HepG2 (cell line): ENCODE measurements around the gene USP1. TPM values are rescaled to one million over a fixed set of nuclear protein-coding genes. Genes with fewer than 3 reads are reported as not detected.

Source experiments
- DR1 ChIP-seq: sonication (generic); formaldehyde crosslinking; IDR thresholded peaks from 2 replicates; pipeline ENCODE4 v1.8.0; 2021; ENCODE audit warnings: mild to moderate bottlenecking, missing genetic modification reagents, inconsistent platforms
- FOXO1 ChIP-seq: sonication (generic); formaldehyde crosslinking; IDR thresholded peaks from 2 replicates; pipeline ENCODE4 v1.4.0; 2020; ENCODE audit warnings: missing genetic modification reagents
- HDAC6 ChIP-seq: fragments of 200-600 bp; sonication (generic); IDR thresholded peaks from 2 replicates; pipeline ENCODE4 v1.7.0; 2017; ENCODE audit warnings: mild to moderate bottlenecking, antibody characterized with exemption, low read length, low read depth
- HMG20A ChIP-seq: IDR thresholded peaks from 2 replicates; pipeline ENCODE4 v1.6.1; 2016; ENCODE audit warnings: borderline replicate concordance
- HOXA3 ChIP-seq: sonication (generic); formaldehyde crosslinking; IDR thresholded peaks from 2 replicates; pipeline ENCODE4 v1.5.0; 2020; ENCODE audit warnings: missing genetic modification reagents
- IRX3 ChIP-seq: sonication (generic); formaldehyde crosslinking; IDR thresholded peaks from 2 replicates; pipeline ENCODE4 v1.8.1; 2023; ENCODE audit warnings: mild to moderate bottlenecking, low read depth, missing genetic modification reagents, borderline replicate concordance
- ISL2 ChIP-seq: sonication (generic); formaldehyde crosslinking; IDR thresholded peaks from 2 replicates; pipeline ENCODE4 v1.5.0; 2020; ENCODE audit warnings: missing genetic modification reagents
- NCOA1 ChIP-seq: sonication (generic); formaldehyde crosslinking; IDR thresholded peaks from 2 replicates; pipeline ENCODE4 v1.9.0; 2021; ENCODE audit warnings: missing genetic modification reagents
- PHF20 ChIP-seq: sonication (generic); formaldehyde crosslinking; IDR thresholded peaks from 2 replicates; pipeline ENCODE4 v1.5.0; 2020; ENCODE audit warnings: mild to moderate bottlenecking, missing genetic modification reagents
- REST ChIP-seq, 2 experiments: IDR thresholded peaks; 2 replicates each; pipeline ENCODE4 v1.6.1; 2011 to 2012; ENCODE audit warnings: low read length in 2 of 2, borderline replicate concordance in 1 of 2, low read depth in 1 of 2, mild to moderate bottlenecking in 1 of 2, moderate library complexity in 1 of 2
- RNF2 ChIP-seq: fragments of 450-650 bp; conservative IDR thresholded peaks from 2 replicates; pipeline ENCODE4 v1.6.1; 2016; ENCODE audit warnings: low read depth
- ZBTB20 ChIP-seq: sonication (generic); formaldehyde crosslinking; IDR thresholded peaks from 2 replicates; pipeline ENCODE4 v1.8.1; 2023; ENCODE audit warnings: missing genetic modification reagents, low read depth, mild to moderate bottlenecking, borderline replicate concordance
- ZBTB38 ChIP-seq: sonication (generic); formaldehyde crosslinking; IDR thresholded peaks from 2 replicates; pipeline ENCODE4 v1.5.1; 2020; ENCODE audit warnings: mild to moderate bottlenecking, missing genetic modification reagents
- ZFP1 ChIP-seq: IDR thresholded peaks from 2 replicates; pipeline ENCODE4 v1.6.1; 2016
- ZNF362 ChIP-seq: sonication (generic); formaldehyde crosslinking; IDR thresholded peaks from 2 replicates; pipeline ENCODE4 v1.4.0; 2020; ENCODE audit warnings: missing genetic modification reagents, mild to moderate bottlenecking, borderline replicate concordance
- polyA plus RNA-seq, 8 experiments: library from polyadenylated mRNA; depleted of rRNA in 3 of 8; stranded (reverse) in 7 of 8; unstranded in 1 of 8; fragments of >200 nt; fragmentation: Illumina TruSeq in 4 of 8; extraction: Trizol in 4 of 8; gene quantifications; 2 replicates each; pipeline versions ENCODE4 v1.2.1 to v1.2.3, GENCODE V29; 2011 to 2016; ENCODE audit warnings: low read depth in 4 of 8, missing spikeins in 1 of 8, mixed read lengths in 1 of 8; ENCODE audit not compliant: insufficient read depth in 1 of 8
- total RNA-seq, 5 experiments: library from RNA; depleted of rRNA; stranded (reverse); fragments of >200 nt; fragmentation: Illumina TruSeq; extraction: Trizol; gene quantifications; 2 replicates each; pipeline ENCODE4 v1.2.3, GENCODE V29; 2016; ENCODE audit warnings: low read depth in 1 of 5
- TF ChIP-seq, protein P1 (sequence below): sonication (generic); formaldehyde crosslinking; IDR thresholded peaks from 2 replicates; pipeline ENCODE4 v1.5.0; 2020; ENCODE audit warnings: mild to moderate bottlenecking, missing genetic modification reagents
- TF ChIP-seq, protein P2 (sequence below): sonication (generic); formaldehyde crosslinking; IDR thresholded peaks from 2 replicates; pipeline ENCODE4 v1.8.1; 2023; ENCODE audit warnings: missing genetic modification reagents, mild to moderate bottlenecking, borderline replicate concordance
- TF ChIP-seq, protein P3 (sequence below): sonication (generic); formaldehyde crosslinking; IDR thresholded peaks from 2 replicates; pipeline ENCODE4 v1.4.0; 2020; ENCODE audit warnings: missing genetic modification reagents
- TF ChIP-seq, protein P4 (sequence below): sonication (generic); formaldehyde crosslinking; IDR thresholded peaks from 2 replicates; pipeline ENCODE4 v1.4.0; 2020; ENCODE audit warnings: missing genetic modification reagents

USP1 gene
- total and polyA plus RNA-seq, 2 of the 13 experiments (the other 11 are each of a cell fraction or from before 2014, with no cell fraction given) = 9.0 to 64.6 TPM

DNA sequence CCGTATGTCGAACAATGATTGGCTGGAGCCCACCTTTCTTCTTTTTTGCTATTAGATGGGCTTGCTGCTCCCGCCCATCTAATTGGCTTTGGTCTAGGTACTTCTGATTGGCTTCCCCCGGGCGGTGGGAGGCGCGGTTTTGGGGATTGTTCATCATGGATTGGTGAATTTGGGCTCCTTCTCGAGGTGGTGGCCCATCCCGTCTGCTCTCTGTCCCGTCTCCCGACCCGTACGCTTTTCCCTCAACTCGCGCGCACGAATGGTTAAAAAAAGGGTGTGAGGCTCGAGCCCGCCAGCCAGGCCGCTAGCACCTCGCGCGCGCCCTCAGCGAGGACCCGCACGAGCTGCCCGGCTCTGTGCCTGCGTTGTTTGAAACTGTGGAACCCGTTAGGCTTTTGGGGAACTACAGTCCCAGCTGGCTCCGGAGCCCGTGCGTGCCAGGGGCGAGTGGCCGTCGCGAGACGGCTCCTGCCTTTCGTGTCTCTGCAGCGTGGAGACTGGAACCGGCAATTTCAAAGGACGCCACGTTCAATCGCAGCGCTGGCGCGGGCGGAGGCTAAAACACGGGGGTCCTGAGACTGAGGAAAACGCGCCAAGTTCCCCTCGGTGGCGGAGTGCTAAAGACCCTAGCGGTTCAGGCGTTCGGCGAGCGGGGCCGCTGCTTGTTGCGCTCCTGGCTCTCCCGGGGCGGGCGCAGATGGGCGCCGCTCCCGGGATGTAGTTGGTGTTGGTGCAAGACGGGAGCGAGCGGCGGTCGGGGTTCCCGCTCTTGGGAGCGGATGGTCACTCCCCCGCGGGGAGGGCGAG, at the start of gene USP1 (continued):
- peak; percentile 95 for TF ChIP-seq ZNF362
- TF ChIP-seq RNF2 = peak; percentile 59; the same call in 1 of the 2 replicates
- TF ChIP-seq, protein P1, sequence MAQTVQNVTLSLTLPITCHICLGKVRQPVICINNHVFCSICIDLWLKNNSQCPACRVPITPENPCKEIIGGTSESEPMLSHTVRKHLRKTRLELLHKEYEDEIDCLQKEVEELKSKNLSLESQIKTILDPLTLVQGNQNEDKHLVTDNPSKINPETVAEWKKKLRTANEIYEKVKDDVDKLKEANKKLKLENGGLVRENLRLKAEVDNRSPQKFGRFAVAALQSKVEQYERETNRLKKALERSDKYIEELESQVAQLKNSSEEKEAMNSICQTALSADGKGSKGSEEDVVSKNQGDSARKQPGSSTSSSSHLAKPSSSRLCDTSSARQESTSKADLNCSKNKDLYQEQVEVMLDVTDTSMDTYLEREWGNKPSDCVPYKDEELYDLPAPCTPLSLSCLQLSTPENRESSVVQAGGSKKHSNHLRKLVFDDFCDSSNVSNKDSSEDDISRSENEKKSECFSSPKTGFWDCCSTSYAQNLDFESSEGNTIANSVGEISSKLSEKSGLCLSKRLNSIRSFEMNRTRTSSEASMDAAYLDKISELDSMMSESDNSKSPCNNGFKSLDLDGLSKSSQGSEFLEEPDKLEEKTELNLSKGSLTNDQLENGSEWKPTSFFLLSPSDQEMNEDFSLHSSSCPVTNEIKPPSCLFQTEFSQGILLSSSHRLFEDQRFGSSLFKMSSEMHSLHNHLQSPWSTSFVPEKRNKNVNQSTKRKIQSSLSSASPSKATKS (CRISPR knock-in tag) = peak; percentile 74; the same call in 1 of the 2 replicates
- TF ChIP-seq, protein P2, sequence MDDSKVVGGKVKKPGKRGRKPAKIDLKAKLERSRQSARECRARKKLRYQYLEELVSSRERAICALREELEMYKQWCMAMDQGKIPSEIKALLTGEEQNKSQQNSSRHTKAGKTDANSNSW = no peak; the same call in 1 of the 2 replicates
- TF ChIP-seq HMG20A = no peak
- TF ChIP-seq NCOA1 (CRISPR knock-in tag) = peak; percentile 79; the same call in 1 of the 2 replicates
- TF ChIP-seq, protein P3, sequence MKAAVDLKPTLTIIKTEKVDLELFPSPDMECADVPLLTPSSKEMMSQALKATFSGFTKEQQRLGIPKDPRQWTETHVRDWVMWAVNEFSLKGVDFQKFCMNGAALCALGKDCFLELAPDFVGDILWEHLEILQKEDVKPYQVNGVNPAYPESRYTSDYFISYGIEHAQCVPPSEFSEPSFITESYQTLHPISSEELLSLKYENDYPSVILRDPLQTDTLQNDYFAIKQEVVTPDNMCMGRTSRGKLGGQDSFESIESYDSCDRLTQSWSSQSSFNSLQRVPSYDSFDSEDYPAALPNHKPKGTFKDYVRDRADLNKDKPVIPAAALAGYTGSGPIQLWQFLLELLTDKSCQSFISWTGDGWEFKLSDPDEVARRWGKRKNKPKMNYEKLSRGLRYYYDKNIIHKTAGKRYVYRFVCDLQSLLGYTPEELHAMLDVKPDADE = no peak; the same call in 1 of the 2 replicates
- TF ChIP-seq HDAC6 = peak; percentile 96; the same call in 1 of the 2 replicates
- TF ChIP-seq HOXA3 (CRISPR knock-in tag) = peak; percentile 55; the same call in 1 of the 2 replicates
- TF ChIP-seq, protein P4, sequence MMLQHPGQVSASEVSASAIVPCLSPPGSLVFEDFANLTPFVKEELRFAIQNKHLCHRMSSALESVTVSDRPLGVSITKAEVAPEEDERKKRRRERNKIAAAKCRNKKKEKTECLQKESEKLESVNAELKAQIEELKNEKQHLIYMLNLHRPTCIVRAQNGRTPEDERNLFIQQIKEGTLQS (CRISPR knock-in tag) = no peak
- TF ChIP-seq REST (IDR thresholded peaks at IDR 0.05; ENCODE audit: borderline replicate concordance in 1 of 2, low read depth in 1 of 2, low read length in 2 of 2) = 0 out of 4 replicates have a peak, but pooled peaks of 1 of the 2 experiments have one; percentile 39
- no peak for TF ChIP-seq FOXO1 (CRISPR knock-in tag)
- TF ChIP-seq ZBTB20 = no peak
- TF ChIP-seq DR1 = peak; percentile 89; the same call in 1 of the 2 replicates
- TF ChIP-seq IRX3 (CRISPR knock-in tag) = no peak; the same call in 1 of the 2 replicates
- TF ChIP-seq ZBTB38 (CRISPR knock-in tag) = no peak; the same call in 1 of the 2 replicates
- no peak; the same call in 1 of the 2 replicates for TF ChIP-seq PHF20 (CRISPR knock-in tag)
- peak; percentile 34; the same call in 1 of the 2 replicates for TF ChIP-seq ISL2 (CRISPR knock-in tag)
- no peak for TF ChIP-seq ZFP1 (CRISPR knock-in tag)
